H1 (cell line): ENCODE data around the gene LRRN1.

Source experiments
- ATF3 ChIP-seq: IDR thresholded peaks from 2 replicates; pipeline ENCODE4 v1.6.1; 2011; ENCODE audit warnings: low read depth, mild to moderate bottlenecking, low read length; ENCODE audit not compliant: insufficient read depth
- EP300 ChIP-seq, 2 experiments: IDR thresholded peaks; 1 replicate in 1 of 2; 2 replicates in 1 of 2; pipeline ENCODE4 v1.6.1; 2011 to 2012; ENCODE audit warnings: low read depth in 2 of 2, low read length in 2 of 2, mild to moderate bottlenecking in 2 of 2, borderline replicate concordance in 1 of 2, inconsistent platforms in 1 of 2, moderate library complexity in 1 of 2
- GTF2F1 ChIP-seq: IDR thresholded peaks from 2 replicates; pipeline ENCODE4 v1.6.1; 2012; ENCODE audit warnings: low read depth, low read length, improper control_type of control experiment, borderline replicate concordance
- POLR2A ChIP-seq, 2 experiments: IDR thresholded peaks; 1 replicate in 1 of 2; 2 replicates in 1 of 2; pipeline ENCODE4 v1.6.1; 2011; ENCODE audit warnings: low read depth in 2 of 2, low read length in 2 of 2, mild to moderate bottlenecking in 2 of 2; ENCODE audit errors: control extremely low read depth in 1 of 2
- POU5F1 ChIP-seq: IDR thresholded peaks from 2 replicates; pipeline ENCODE4 v1.6.1; 2011; ENCODE audit warnings: low read depth, mild to moderate bottlenecking, low read length, moderate library complexity
- SIN3A ChIP-seq, 2 experiments: IDR thresholded peaks in 1 of 2; conservative IDR thresholded peaks in 1 of 2; 2 replicates each; pipeline ENCODE4 v1.6.1; 2011 to 2012; ENCODE audit warnings: low read length in 2 of 2, improper control_type of control experiment in 1 of 2, low read depth in 1 of 2, mild to moderate bottlenecking in 1 of 2
- TCF12 ChIP-seq: IDR thresholded peaks from 2 replicates; pipeline ENCODE4 v1.6.1; 2011; ENCODE audit warnings: low read depth, mild to moderate bottlenecking, low read length
- ZNF274 ChIP-seq: IDR thresholded peaks from 2 replicates; pipeline ENCODE4 v1.7.0; 2012; ENCODE audit warnings: low read length, borderline replicate concordance; ENCODE audit errors: extremely low read depth
- TF ChIP-seq, protein P1 (sequence below), 3 experiments: IDR thresholded peaks; 1 replicate in 2 of 3; 2 replicates in 1 of 3; pipeline versions ENCODE4 v1.5.1 to v1.6.1; 2011; ENCODE audit warnings: low read length in 3 of 3, mild to moderate bottlenecking in 3 of 3, inconsistent platforms in 2 of 3, low read depth in 1 of 3, moderate library complexity in 1 of 3; ENCODE audit not compliant: insufficient read depth in 1 of 3; ENCODE audit errors: control extremely low read depth in 1 of 3

DNA sequence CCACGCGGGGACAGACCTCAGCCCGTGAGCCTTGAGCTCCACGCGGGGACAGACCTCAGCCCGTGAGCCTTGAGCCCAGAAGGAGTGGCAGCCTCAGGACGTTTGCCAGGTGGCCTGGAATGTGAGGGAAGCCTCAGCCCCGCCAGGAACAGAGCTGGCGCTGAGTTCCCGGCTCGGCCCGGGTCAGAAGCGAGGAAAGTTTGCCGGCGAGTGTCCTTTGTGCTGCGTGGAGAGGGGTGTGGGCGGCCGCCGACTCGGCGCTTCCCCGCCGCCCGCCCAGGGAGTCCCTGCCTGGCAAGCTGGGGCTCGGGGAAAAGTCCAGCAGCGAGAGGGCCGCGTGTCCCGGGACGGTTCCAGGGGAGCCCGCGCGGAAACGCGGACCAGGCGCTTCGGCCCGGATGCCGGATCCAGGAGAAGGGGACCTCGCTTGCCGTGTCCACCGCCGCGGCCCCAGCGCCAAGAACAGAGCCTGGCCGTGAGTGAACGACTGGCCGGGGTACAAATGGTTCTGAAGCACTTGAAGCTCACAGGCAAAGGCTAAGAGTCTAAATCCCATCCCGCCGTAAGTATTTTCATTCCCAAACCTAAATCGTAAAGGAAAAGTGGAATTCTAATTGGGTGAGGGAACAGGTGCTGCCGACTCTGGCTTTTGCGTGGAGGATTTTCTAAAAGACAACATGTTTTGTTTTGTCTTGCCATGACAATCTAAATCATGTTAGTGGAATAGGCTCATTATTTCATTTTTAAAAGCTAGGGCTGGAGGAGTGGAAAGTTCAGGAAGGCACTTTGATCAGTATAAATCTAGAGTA lies 1.7 kb downstream of the LRRN1 start:
- TF ChIP-seq EP300 (IDR thresholded peaks at IDR 0.05; ENCODE audit: borderline replicate concordance in 1 of 2, low read depth in 2 of 2, low read length in 2 of 2) (no peak), SIN3A (conservative IDR thresholded peaks at IDR 0.05 in 1 of 2, IDR thresholded peaks at IDR 0.05 in 1 of 2; ENCODE audit: low read depth in 1 of 2, low read length in 2 of 2) (no peak; a peak in 2 of 4 replicates), ZNF274 (no peak), ATF3 (no peak), POU5F1 (no peak), GTF2F1 (no peak), TCF12 (no peak), POLR2A (IDR thresholded peaks at IDR 0.05; ENCODE audit: control extremely low read depth in 1 of 2, low read depth in 2 of 2, low read length in 2 of 2) (peak in 1 of 2 experiments; percentile 44; a peak in 1 of 3 replicates)
- TF ChIP-seq, protein P1, sequence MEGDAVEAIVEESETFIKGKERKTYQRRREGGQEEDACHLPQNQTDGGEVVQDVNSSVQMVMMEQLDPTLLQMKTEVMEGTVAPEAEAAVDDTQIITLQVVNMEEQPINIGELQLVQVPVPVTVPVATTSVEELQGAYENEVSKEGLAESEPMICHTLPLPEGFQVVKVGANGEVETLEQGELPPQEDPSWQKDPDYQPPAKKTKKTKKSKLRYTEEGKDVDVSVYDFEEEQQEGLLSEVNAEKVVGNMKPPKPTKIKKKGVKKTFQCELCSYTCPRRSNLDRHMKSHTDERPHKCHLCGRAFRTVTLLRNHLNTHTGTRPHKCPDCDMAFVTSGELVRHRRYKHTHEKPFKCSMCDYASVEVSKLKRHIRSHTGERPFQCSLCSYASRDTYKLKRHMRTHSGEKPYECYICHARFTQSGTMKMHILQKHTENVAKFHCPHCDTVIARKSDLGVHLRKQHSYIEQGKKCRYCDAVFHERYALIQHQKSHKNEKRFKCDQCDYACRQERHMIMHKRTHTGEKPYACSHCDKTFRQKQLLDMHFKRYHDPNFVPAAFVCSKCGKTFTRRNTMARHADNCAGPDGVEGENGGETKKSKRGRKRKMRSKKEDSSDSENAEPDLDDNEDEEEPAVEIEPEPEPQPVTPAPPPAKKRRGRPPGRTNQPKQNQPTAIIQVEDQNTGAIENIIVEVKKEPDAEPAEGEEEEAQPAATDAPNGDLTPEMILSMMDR (IDR thresholded peaks at IDR 0.05; ENCODE audit: control extremely low read depth in 1 of 3, insufficient read depth in 1 of 3, low read depth in 1 of 3, low read length in 3 of 3) = no peak
